ENCODE measurements around the gene PEF1. TPM values are rescaled to one million over a fixed set of nuclear protein-coding genes. Genes with fewer than 3 reads are reported as not detected.

PEF1 gene
- total RNA-seq, 1 experiment from 2014 or later = 40.3 TPM

DNA sequence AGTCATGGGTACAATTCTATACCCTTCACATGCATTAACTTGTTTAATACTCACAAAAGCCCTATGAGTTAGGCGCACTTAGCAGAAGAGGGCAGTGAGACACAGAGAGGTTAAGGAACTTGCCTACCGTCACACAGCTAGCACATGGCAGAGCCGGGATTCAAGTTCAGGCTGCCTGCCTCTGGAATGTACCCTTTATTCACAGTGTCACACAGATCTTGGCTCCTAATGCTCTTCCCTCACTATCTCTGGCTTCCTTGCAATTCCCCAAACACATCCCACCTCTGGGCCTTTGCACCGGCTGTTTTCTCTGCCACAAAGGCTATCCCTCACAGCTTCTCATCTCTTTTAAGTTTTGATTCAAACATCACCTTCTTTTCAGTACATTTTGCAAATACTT, 34.0 kb upstream of the PEF1 start:
- H3K9me3 ChIP-seq (ENCODE audit: control insufficient read depth, low read depth, low read length) = no peaks in the 10 kb centered on the region
- no peaks in the 10 kb centered on the region for H3K79me2 ChIP-seq (ENCODE audit: insufficient read depth, low read length)
- no peak overlapping the region for H2BK120ac ChIP-seq (ENCODE audit: low read depth, low read length, poor library complexity, severe bottlenecking)
- Mint-ChIP-seq H3K4me1 (peaks cover 2 to 13% of the 10 kb centered on the region in 2 experiments; a peak in 3 of 4 replicates), H3K27ac (no peak overlapping the region; a peak in 1 of 7 replicates), H3K27me3 (ENCODE audit: low read depth) (no peaks in the 10 kb centered on the region), H3K4me3 (no peak overlapping the region), H3K36me3 (ENCODE audit: insufficient read depth in 1 of 3, low read depth in 3 of 3) (no peaks in the 10 kb centered on the region), H3K9me3 (no peaks in the 10 kb centered on the region; a peak in 1 of 5 replicates)
- H2AK5ac ChIP-seq (ENCODE audit: insufficient read length, low read length) = no peak overlapping the region
- H3K18ac ChIP-seq (ENCODE audit: insufficient read length, low read depth, low read length) = no peak overlapping the region
- H2BK12ac ChIP-seq (ENCODE audit: insufficient read length, low read depth, low read length) = no peak overlapping the region
- no peak overlapping the region for H2BK20ac ChIP-seq (ENCODE audit: low read depth, low read length, poor library complexity, severe bottlenecking)
- H2AFZ ChIP-seq (ENCODE audit: low read length) = no peak overlapping the region
- H4K20me1 ChIP-seq (ENCODE audit: control insufficient read depth, insufficient read depth, insufficient read length) = no peaks in the 10 kb centered on the region
- H3K4me2 ChIP-seq (ENCODE audit: insufficient read depth, insufficient read length, low read length) = no peak overlapping the region
- no peaks in the 10 kb centered on the region for H3K27me3 ChIP-seq (ENCODE audit: insufficient read depth, low read length)
- no peak overlapping the region for H3K23ac ChIP-seq (ENCODE audit: insufficient read length, low read depth, low read length)
- no peak overlapping the region for H3K27ac ChIP-seq (ENCODE audit: insufficient read length, low read depth, low read length)
- no peaks in the 10 kb centered on the region for H3K23me2 ChIP-seq (ENCODE audit: insufficient read length, low read depth, low read length, poor library complexity, severe bottlenecking)
- H3K56ac ChIP-seq (ENCODE audit: insufficient read length, low read depth, low read length) = no peak overlapping the region
- H4K91ac ChIP-seq (ENCODE audit: insufficient read length, low read depth, low read length) = no peak overlapping the region
- no peak overlapping the region for H3K9ac ChIP-seq (ENCODE audit: extremely low read depth, insufficient read length, low read length)
- no peak overlapping the region for H2BK5ac ChIP-seq (ENCODE audit: insufficient read length, low read length)
- no peaks in the 10 kb centered on the region for H3K79me1 ChIP-seq (ENCODE audit: insufficient read depth, low read depth, low read length, poor library complexity, severe bottlenecking)
- no peak for DNase-seq
- no peak overlapping the region for H2BK15ac ChIP-seq (ENCODE audit: low read depth, low read length)
- H3K14ac ChIP-seq (ENCODE audit: insufficient read depth, low read length) = no peak overlapping the region
- no CpG with 5 or more reads among the region's 4 CpGs for WGBS (ENCODE audit: extremely low coverage, insufficient read length, low lambda C conversion rate)
- no peak overlapping the region for H4K5ac ChIP-seq (ENCODE audit: insufficient read length, low read depth, low read length)
- no peak overlapping the region for H3T11ph ChIP-seq (ENCODE audit: low read length)
- no peak overlapping the region for H4K8ac ChIP-seq (replicated peaks; ENCODE audit: insufficient read length, low read depth, low read length)
- no peak overlapping the region for H3K4ac ChIP-seq (ENCODE audit: low read depth, low read length)
- TF ChIP-seq, protein P1, sequence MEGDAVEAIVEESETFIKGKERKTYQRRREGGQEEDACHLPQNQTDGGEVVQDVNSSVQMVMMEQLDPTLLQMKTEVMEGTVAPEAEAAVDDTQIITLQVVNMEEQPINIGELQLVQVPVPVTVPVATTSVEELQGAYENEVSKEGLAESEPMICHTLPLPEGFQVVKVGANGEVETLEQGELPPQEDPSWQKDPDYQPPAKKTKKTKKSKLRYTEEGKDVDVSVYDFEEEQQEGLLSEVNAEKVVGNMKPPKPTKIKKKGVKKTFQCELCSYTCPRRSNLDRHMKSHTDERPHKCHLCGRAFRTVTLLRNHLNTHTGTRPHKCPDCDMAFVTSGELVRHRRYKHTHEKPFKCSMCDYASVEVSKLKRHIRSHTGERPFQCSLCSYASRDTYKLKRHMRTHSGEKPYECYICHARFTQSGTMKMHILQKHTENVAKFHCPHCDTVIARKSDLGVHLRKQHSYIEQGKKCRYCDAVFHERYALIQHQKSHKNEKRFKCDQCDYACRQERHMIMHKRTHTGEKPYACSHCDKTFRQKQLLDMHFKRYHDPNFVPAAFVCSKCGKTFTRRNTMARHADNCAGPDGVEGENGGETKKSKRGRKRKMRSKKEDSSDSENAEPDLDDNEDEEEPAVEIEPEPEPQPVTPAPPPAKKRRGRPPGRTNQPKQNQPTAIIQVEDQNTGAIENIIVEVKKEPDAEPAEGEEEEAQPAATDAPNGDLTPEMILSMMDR (conservative IDR thresholded peaks at IDR 0.05) = no peak
- no peaks in the 10 kb centered on the region for H3K4me1 ChIP-seq (ENCODE audit: insufficient read depth, low read length)
